ENCODE measurements around the gene XPNPEP1. TPM values are rescaled to one million over a fixed set of nuclear protein-coding genes. Genes with fewer than 3 reads are reported as not detected.
A peak's percentile ranks its signal among the peaks of the same experiment; 100 is the strongest.

The XPNPEP1 gene
- total RNA-seq, 1 experiment from 2014 or later, result 71.3 TPM

GRCh38 chr10:109895848-109896247, 27.5 kb downstream of the XPNPEP1 start:
- Mint-ChIP-seq H3K27me3 (ENCODE audit: low read depth) (no peaks in the 10 kb centered on the region), H3K36me3 (ENCODE audit: insufficient read depth in 1 of 3, low read depth in 3 of 3) (peaks cover 13 to 39% (median 24%) of the 10 kb centered on the region in 3 experiments), H3K27ac (peak overlapping the region in 1 of 3 experiments; percentile 71; a peak in 1 of 7 replicates), H3K9me3 (no peaks in the 10 kb centered on the region; a peak in 1 of 5 replicates), H3K4me1 (peaks cover 15 to 30% of the 10 kb centered on the region in 2 experiments), H3K4me3 (no peak overlapping the region)
- no peak overlapping the region for H2AK5ac ChIP-seq (ENCODE audit: insufficient read length, low read length)
- H3K23ac ChIP-seq (ENCODE audit: insufficient read length, low read depth, low read length), result no peak overlapping the region
- H3K27me3 ChIP-seq (ENCODE audit: insufficient read depth, low read length), result no peaks in the 10 kb centered on the region
- H3K56ac ChIP-seq (ENCODE audit: insufficient read length, low read depth, low read length), result no peak overlapping the region
- H4K20me1 ChIP-seq (ENCODE audit: control insufficient read depth, insufficient read depth, insufficient read length), result no peaks in the 10 kb centered on the region
- H3K14ac ChIP-seq (ENCODE audit: insufficient read depth, low read length), result no peak overlapping the region
- no peak for DNase-seq
- H2BK5ac ChIP-seq (ENCODE audit: insufficient read length, low read length), result no peak overlapping the region
- no peak overlapping the region for H2BK12ac ChIP-seq (ENCODE audit: insufficient read length, low read depth, low read length)
- H2BK15ac ChIP-seq (ENCODE audit: low read depth, low read length), result no peak overlapping the region
- H2AFZ ChIP-seq (ENCODE audit: low read length), result no peak overlapping the region
- no peak overlapping the region for H2BK120ac ChIP-seq (ENCODE audit: low read depth, low read length, poor library complexity, severe bottlenecking)
- no peaks in the 10 kb centered on the region for H3K9me3 ChIP-seq (ENCODE audit: control insufficient read depth, low read depth, low read length)
- H3K27ac ChIP-seq (ENCODE audit: insufficient read length, low read depth, low read length), result no peak overlapping the region
- H4K8ac ChIP-seq (replicated peaks; ENCODE audit: insufficient read length, low read depth, low read length), result no peak overlapping the region
- no peak overlapping the region for H3K18ac ChIP-seq (ENCODE audit: insufficient read length, low read depth, low read length)
- no peak overlapping the region for H3T11ph ChIP-seq (ENCODE audit: low read length)
- no peak overlapping the region for H4K5ac ChIP-seq (ENCODE audit: insufficient read length, low read depth, low read length)
- H3K9ac ChIP-seq (ENCODE audit: extremely low read depth, insufficient read length, low read length), result no peak overlapping the region
- no peaks in the 10 kb centered on the region for H3K23me2 ChIP-seq (ENCODE audit: insufficient read length, low read depth, low read length, poor library complexity, severe bottlenecking)
- no peaks in the 10 kb centered on the region for H3K79me1 ChIP-seq (ENCODE audit: insufficient read depth, low read depth, low read length, poor library complexity, severe bottlenecking)
- no peak for TF ChIP-seq CTCF (conservative IDR thresholded peaks at IDR 0.05)
- H2BK20ac ChIP-seq (ENCODE audit: low read depth, low read length, poor library complexity, severe bottlenecking), result no peak overlapping the region
- H3K4me2 ChIP-seq (ENCODE audit: insufficient read depth, insufficient read length, low read length), result no peak overlapping the region
- H4K91ac ChIP-seq (ENCODE audit: insufficient read length, low read depth, low read length), result no peak overlapping the region
- no peaks in the 10 kb centered on the region; the same call in 1 of the 2 replicates for H3K4me1 ChIP-seq (ENCODE audit: insufficient read depth, low read length)
- no peaks in the 10 kb centered on the region for H3K79me2 ChIP-seq (ENCODE audit: insufficient read depth, low read length)
- no peak overlapping the region for H3K4ac ChIP-seq (ENCODE audit: low read depth, low read length)

All from H9 (cell line).